Psoas muscle (tissue), 8 donors: ENCODE data around the gene DYNLT4. TPM values are rescaled to one million over a fixed set of nuclear protein-coding genes. Genes with fewer than 3 reads are reported as not detected.
"Not testable (repeated sequence)": the region's sequence is repeated elsewhere in the genome, so short reads cannot be mapped to it uniquely, and the experiment has no call there.

Experiments
- ATAC-seq, 4 donors: fragments of 200-7000 bp; cut with Tn5 transposase; one replicate each; pipeline ENCODE4 v1.9.1; 2020; ENCODE audit warnings: moderate library complexity in 3 of 4, mild to moderate bottlenecking in 2 of 4
- DNase-seq, 2 donors: peaks; one replicate each; pipeline ENCODE4 v3.0.0-alpha.2; 2020
- H3K27ac ChIP-seq: fragments of 200-600 bp; one replicate; pipeline ENCODE4 v1.8.0; 2022
- H3K27me3 ChIP-seq, 3 donors: fragments of 200-600 bp in 1 of 3; one replicate each; pipeline versions ENCODE4 v1.6.1 to v1.8.0; 2013 to 2022; ENCODE audit warnings: low read length in 2 of 3, mild to moderate bottlenecking in 2 of 3, moderate library complexity in 1 of 3; ENCODE audit not compliant: insufficient read depth in 3 of 3
- H3K36me3 ChIP-seq, 2 donors: fragments of 200-600 bp in 1 of 2; one replicate each; pipeline versions ENCODE4 v1.6.1 to v1.8.0; 2013 to 2022; ENCODE audit warnings: low read depth in 1 of 2, mild to moderate bottlenecking in 1 of 2, moderate library complexity in 1 of 2; ENCODE audit not compliant: insufficient read depth in 1 of 2
- H3K4me1 ChIP-seq: fragments of 200-600 bp; one replicate; pipeline ENCODE4 v1.8.0; 2022
- H3K4me3 ChIP-seq: fragments of 200-600 bp; one replicate; pipeline ENCODE4 v1.8.0; 2022; ENCODE audit warnings: mild to moderate bottlenecking
- H3K9me3 ChIP-seq: fragments of 200-600 bp; one replicate; pipeline ENCODE4 v1.8.0; 2022
- CTCF ChIP-seq: fragments of 200-600 bp; IDR thresholded peaks from one replicate; pipeline ENCODE4 v1.8.0; 2022; ENCODE audit warnings: antibody characterized with exemption
- WGBS, 3 donors: extraction: QIAGEN DNeasy Blood & Tissue Kit; methylation state at CpG; one replicate each; pipeline versions ENCODE4 v1.1.6 to v1.1.7; 2013; 5-methylcytosine and 5-hydroxymethylcytosine counted together
- intact Hi-C, 2 donors: fragments of 100-400 bp; cut with DNase I; formaldehyde crosslinking; loops; one replicate each; pipeline versions ENCODE4 v1.11.0 to v1.14.2; 2022
- polyA plus RNA-seq, 3 donors: library from polyadenylated mRNA; stranded (reverse); fragments of 200-250 nt; gene quantifications; one replicate each; pipeline ENCODE4 v1.2.3, GENCODE V29; 2013
- total RNA-seq, 4 donors: library from RNA; stranded (reverse); fragmentation: NEBNext Ultra II Directional in 2 of 4; extraction: Animal tissue kit (Norgen Biotek cat#: 25700) in 2 of 4; gene quantifications; one replicate each; pipeline versions ENCODE4 v1.2.1 to v1.2.4, GENCODE V29; 2021 to 2023
- donor health status: healthy with polysubstance abuse.
- donor health status: DM: no; HTN: no; CAD: no; lungs with moderate emphysema.
- donor health status: Bipolar disorder and iron deficiency.
- donor health status: healthy.
- donor health status: DM: yes; HTN: yes; CAD: no.
- donor health status: DM: no; HTN: no; CAD: no.
- donor health status: DM: no; HTN: no; CAD: no.
- donor health status: DM: yes; HTN: yes; CAD: no.

The DYNLT4 gene
- total and polyA plus RNA-seq, 7 donors = 0.06 to 0.59 (median 0.32) TPM; not detected in 2

- intact Hi-C loops = no loop called here
- no peak for TF ChIP-seq CTCF
- Histone ChIP-seq H3K27ac (peak overlapping the region; percentile 98), H3K27me3 (no peaks in the 10 kb centered on the region), H3K36me3 (peaks cover 9 to 55% of the 10 kb centered on the region in 2 donors), H3K4me1 (peaks cover 10% of the 10 kb centered on the region), H3K4me3 (peak overlapping the region; percentile 98), H3K9me3 (no peaks in the 10 kb centered on the region)
- 74 to 88% (median 78%) methylated on average over 14 of the region's 14 CpGs for WGBS, 3 donors
- ATAC-seq = no peak
- no peak for DNase-seq
These were observed 29.6 kb downstream of the DYNLT4 start for GRCh38 chr1:44777547-44777946.

GRCh38 chr1:44776730-44777068 is 30.5 kb downstream of the DYNLT4 start:
- ATAC-seq (no peak), DNase-seq (no peak)
- H3K27ac ChIP-seq = peak overlapping the region; percentile 98
- H3K9me3 ChIP-seq = no peaks in the 10 kb centered on the region
- intact Hi-C loops = no loop called here
- H3K4me3 ChIP-seq = peak overlapping the region; percentile 98
- peaks cover 10% of the 10 kb centered on the region for H3K4me1 ChIP-seq
- H3K27me3 ChIP-seq = no peaks in the 10 kb centered on the region
- 57 to 62% (median 61%) methylated on average over 12 of the region's 12 CpGs for WGBS, 3 donors
- peaks cover 9 to 55% of the 10 kb centered on the region in 2 donors for H3K36me3 ChIP-seq
- no peak for TF ChIP-seq CTCF

GRCh38 chr1:44775930-44776729 is 31.0 kb downstream of the DYNLT4 start:
- Histone ChIP-seq H3K27me3 (no peaks in the 10 kb centered on the region), H3K36me3 (peaks cover 9 to 49% of the 10 kb centered on the region in 2 donors), H3K9me3 (no peaks in the 10 kb centered on the region), H3K4me1 (peaks cover 10% of the 10 kb centered on the region), H3K4me3 (peak overlapping the region; percentile 98), H3K27ac (peak overlapping the region; percentile 98)
- no peak for DNase-seq
- intact Hi-C loops = loop anchor here in 1 of 2 donors (2.0 kb wide), 1 partner anchor 43 kb away; no protein-coding TSS in a partner anchor
- peak; percentile 13 to 40 (median 18) for ATAC-seq
- TF ChIP-seq CTCF = no peak
- WGBS, 3 donors = 9 to 11% (median 11%) methylated on average over 31 to 36 of the region's 36 CpGs

- Histone ChIP-seq H3K27me3 (no peaks in the 10 kb centered on the region), H3K4me3 (peak within 1 kb of the TSS; percentile 98), H3K27ac (peak within 1 kb of the TSS; percentile 98), H3K9me3 (no peaks in the 10 kb centered on the region), H3K36me3 (peaks cover 9 to 41% of the 10 kb centered on the region in 2 donors), H3K4me1 (peaks cover 10% of the 10 kb centered on the region)
- DNase-seq (peak; percentile 92 to 95), ATAC-seq (peak; percentile 89 to 91 (median 90))
- 0 to 1% (median 0%) methylated on average over 65 of the region's 65 CpGs for WGBS, 3 donors
- intact Hi-C loops = loop anchor here in 1 of 2 donors (2.0 kb wide), 1 partner anchor 43 kb away; no protein-coding TSS in a partner anchor
- TF ChIP-seq CTCF = no peak
These were observed 31.8 kb downstream of the DYNLT4 start, which contains the start of gene RPS8 for GRCh38 chr1:44775078-44775929. RPS8 (plus strand) TSS chr1:44775540; CDS start chr1:44775597, 57 bp downstream.

GRCh38 chr1:44766421-44766820 is 40.7 kb downstream of the DYNLT4 start:
- H3K27ac ChIP-seq, intact Hi-C loops, H3K4me1 ChIP-seq, H3K27me3 ChIP-seq, H3K4me3 ChIP-seq, ATAC-seq, H3K36me3 ChIP-seq, DNase-seq, H3K9me3 ChIP-seq: not testable (repeated sequence)
- 91 to 97% (median 96%) methylated on average over 6 of the region's 6 CpGs for WGBS, 3 donors
